ENCODE results near the gene PPEF2. TPM values are rescaled to one million over a fixed set of nuclear protein-coding genes. Genes with fewer than 3 reads are reported as not detected.

PPEF2 gene
- total RNA-seq, 1 donor from 2014 or later: not detected

DNA sequence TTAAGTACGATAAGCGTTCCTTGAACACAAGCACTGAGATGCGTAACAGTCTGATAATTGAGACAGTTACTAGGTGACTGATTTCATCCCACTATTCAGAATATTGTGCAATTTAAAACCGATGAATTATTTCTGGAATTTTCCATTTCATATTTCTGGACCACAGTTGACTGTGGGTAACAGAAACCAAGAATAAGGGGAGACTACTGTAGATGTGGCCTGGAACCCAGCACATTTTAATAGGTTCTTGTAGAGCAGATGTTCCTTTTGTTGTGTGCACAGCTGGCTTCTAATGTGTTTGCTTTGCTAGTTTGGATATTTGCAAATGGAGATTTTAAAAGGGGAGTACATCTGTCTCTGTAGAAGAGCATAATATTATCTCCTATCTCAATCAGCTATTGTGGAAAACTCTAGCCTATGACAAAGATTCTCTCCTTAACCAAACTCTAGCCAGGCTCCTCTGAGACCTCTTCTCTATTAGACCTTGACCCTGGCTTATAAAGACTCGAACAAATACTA lies 22.1 kb upstream of the PPEF2 start:
- no peak for FAIRE-seq
- Mint-ChIP-seq H3K27me3 (ENCODE audit: low read depth, unreplicated experiment) (no peaks in the 10 kb centered on the region), H3K4me3 (ENCODE audit: unreplicated experiment) (no peak overlapping the region), H3K4me1 (ENCODE audit: low read depth, unreplicated experiment) (no peaks in the 10 kb centered on the region), H3K27ac (ENCODE audit: unreplicated experiment) (no peak overlapping the region), H3K9me3 (ENCODE audit: unreplicated experiment) (no peaks in the 10 kb centered on the region), H3K36me3 (ENCODE audit: low read depth, unreplicated experiment) (peaks cover 42% of the 10 kb centered on the region)
- H3K4me3 ChIP-seq (ENCODE audit: insufficient read depth, low read depth, low read length): no peak overlapping the region
- no peaks in the 10 kb centered on the region for H3K36me3 ChIP-seq (ENCODE audit: insufficient read depth, low read length)
- H3K27me3 ChIP-seq (ENCODE audit: insufficient read depth, low read length): no peaks in the 10 kb centered on the region
- H3K9me3 ChIP-seq (ENCODE audit: insufficient read depth, low read depth, low read length): no peaks in the 10 kb centered on the region
- no peaks in the 10 kb centered on the region for H3K4me1 ChIP-seq (ENCODE audit: insufficient read depth, low read length)
- no peak overlapping the region for H2AFZ ChIP-seq (ENCODE audit: low read depth, low read length)
- no peaks in the 10 kb centered on the region for H3K79me2 ChIP-seq (ENCODE audit: insufficient read depth, low read length)
- DNase-seq (ENCODE audit: low read depth): no peak
- no peak overlapping the region for H3K4me2 ChIP-seq (ENCODE audit: low read length)
- no peak overlapping the region for H3K27ac ChIP-seq (ENCODE audit: low read depth, low read length)
- H4K20me1 ChIP-seq (ENCODE audit: insufficient read depth, low read length): no peaks in the 10 kb centered on the region
- TF ChIP-seq, protein P1, sequence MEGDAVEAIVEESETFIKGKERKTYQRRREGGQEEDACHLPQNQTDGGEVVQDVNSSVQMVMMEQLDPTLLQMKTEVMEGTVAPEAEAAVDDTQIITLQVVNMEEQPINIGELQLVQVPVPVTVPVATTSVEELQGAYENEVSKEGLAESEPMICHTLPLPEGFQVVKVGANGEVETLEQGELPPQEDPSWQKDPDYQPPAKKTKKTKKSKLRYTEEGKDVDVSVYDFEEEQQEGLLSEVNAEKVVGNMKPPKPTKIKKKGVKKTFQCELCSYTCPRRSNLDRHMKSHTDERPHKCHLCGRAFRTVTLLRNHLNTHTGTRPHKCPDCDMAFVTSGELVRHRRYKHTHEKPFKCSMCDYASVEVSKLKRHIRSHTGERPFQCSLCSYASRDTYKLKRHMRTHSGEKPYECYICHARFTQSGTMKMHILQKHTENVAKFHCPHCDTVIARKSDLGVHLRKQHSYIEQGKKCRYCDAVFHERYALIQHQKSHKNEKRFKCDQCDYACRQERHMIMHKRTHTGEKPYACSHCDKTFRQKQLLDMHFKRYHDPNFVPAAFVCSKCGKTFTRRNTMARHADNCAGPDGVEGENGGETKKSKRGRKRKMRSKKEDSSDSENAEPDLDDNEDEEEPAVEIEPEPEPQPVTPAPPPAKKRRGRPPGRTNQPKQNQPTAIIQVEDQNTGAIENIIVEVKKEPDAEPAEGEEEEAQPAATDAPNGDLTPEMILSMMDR (IDR thresholded peaks at IDR 0.05; ENCODE audit: insufficient read depth, low read depth, low read length): no peak
- no peak for TF ChIP-seq EZH2 (IDR thresholded peaks at IDR 0.05; ENCODE audit: insufficient read depth, low read length)
- no peak overlapping the region for H3K9ac ChIP-seq (ENCODE audit: low read length)

DNA sequence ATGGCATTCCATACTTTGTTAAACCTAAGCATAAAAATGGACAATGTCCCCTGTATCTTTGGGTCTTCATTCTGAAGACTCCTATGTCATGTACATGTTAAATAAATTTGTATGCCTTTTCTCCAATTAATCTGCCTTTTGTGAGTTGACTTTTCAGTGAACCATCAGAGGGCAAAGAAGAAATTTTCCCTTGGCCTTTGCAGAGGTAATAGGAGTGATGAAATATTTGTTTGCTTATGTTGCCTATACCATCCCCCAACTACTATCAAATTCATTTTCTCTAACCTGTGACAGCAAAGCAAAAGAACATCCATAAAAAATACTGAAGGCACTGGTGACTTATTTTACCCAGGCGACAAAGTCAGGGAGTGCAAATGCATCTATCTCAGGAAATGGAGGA lies 20.3 kb upstream of the PPEF2 start:
- no peak for FAIRE-seq
- H3K79me2 ChIP-seq (ENCODE audit: insufficient read depth, low read length): no peaks in the 10 kb centered on the region
- no peak overlapping the region for H3K9ac ChIP-seq (ENCODE audit: low read length)

DNA sequence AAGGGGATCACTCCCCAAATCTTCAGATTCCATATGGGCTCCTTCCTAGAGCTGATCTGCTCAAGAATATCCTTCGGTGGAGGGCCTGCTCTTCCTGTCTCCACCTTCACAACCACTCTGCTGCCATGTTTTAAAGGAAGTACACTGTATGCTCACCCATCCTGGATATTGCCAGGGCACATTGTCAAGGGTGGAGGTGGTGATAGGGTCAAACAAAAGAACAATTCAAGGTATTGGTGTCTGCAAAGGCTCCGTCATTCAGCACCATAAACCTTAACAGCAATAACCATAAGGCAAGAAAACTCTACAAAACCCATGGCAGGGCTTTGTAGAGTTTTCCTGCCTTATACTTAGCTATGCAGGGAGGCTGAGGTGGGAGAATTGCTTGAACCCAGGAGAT lies 19.7 kb upstream of the PPEF2 start:
- TF ChIP-seq, protein P1 (IDR thresholded peaks at IDR 0.05; ENCODE audit: insufficient read depth, low read depth, low read length): no peak
- TF ChIP-seq EZH2 (IDR thresholded peaks at IDR 0.05; ENCODE audit: insufficient read depth, low read length): no peak
- Mint-ChIP-seq H3K4me3 (ENCODE audit: unreplicated experiment) (no peak overlapping the region), H3K4me1 (ENCODE audit: low read depth, unreplicated experiment) (no peaks in the 10 kb centered on the region), H3K27ac (ENCODE audit: unreplicated experiment) (no peak overlapping the region), H3K36me3 (ENCODE audit: low read depth, unreplicated experiment) (peaks cover 41% of the 10 kb centered on the region), H3K27me3 (ENCODE audit: low read depth, unreplicated experiment) (no peaks in the 10 kb centered on the region), H3K9me3 (ENCODE audit: unreplicated experiment) (no peaks in the 10 kb centered on the region)
- H2AFZ ChIP-seq (ENCODE audit: low read depth, low read length): no peak overlapping the region
- no peak overlapping the region for H3K9ac ChIP-seq (ENCODE audit: low read length)
- H3K79me2 ChIP-seq (ENCODE audit: insufficient read depth, low read length): no peaks in the 10 kb centered on the region
- H3K4me1 ChIP-seq (ENCODE audit: insufficient read depth, low read length): no peaks in the 10 kb centered on the region
- FAIRE-seq: no peak
- H3K4me3 ChIP-seq (ENCODE audit: insufficient read depth, low read depth, low read length): no peak overlapping the region
- no peak overlapping the region for H3K4me2 ChIP-seq (ENCODE audit: low read length)
- no peaks in the 10 kb centered on the region for H3K9me3 ChIP-seq (ENCODE audit: insufficient read depth, low read depth, low read length)
- DNase-seq (ENCODE audit: low read depth): no peak
- no peaks in the 10 kb centered on the region for H3K36me3 ChIP-seq (ENCODE audit: insufficient read depth, low read length)
- no peak overlapping the region for H3K27ac ChIP-seq (ENCODE audit: low read depth, low read length)
- no peaks in the 10 kb centered on the region for H4K20me1 ChIP-seq (ENCODE audit: insufficient read depth, low read length)
- no peaks in the 10 kb centered on the region for H3K27me3 ChIP-seq (ENCODE audit: insufficient read depth, low read length)

More for the DNA sequence above, 20.3 kb upstream of the PPEF2 start:
- DNase-seq (ENCODE audit: low read depth): no peak
- no peak overlapping the region for H2AFZ ChIP-seq (ENCODE audit: low read depth, low read length)
- no peaks in the 10 kb centered on the region for H3K4me1 ChIP-seq (ENCODE audit: insufficient read depth, low read length)
- Mint-ChIP-seq H3K27ac (ENCODE audit: unreplicated experiment) (no peak overlapping the region), H3K9me3 (ENCODE audit: unreplicated experiment) (no peaks in the 10 kb centered on the region), H3K36me3 (ENCODE audit: low read depth, unreplicated experiment) (peaks cover 41% of the 10 kb centered on the region), H3K4me3 (ENCODE audit: unreplicated experiment) (no peak overlapping the region), H3K27me3 (ENCODE audit: low read depth, unreplicated experiment) (no peaks in the 10 kb centered on the region), H3K4me1 (ENCODE audit: low read depth, unreplicated experiment) (no peaks in the 10 kb centered on the region)
- H3K4me3 ChIP-seq (ENCODE audit: insufficient read depth, low read depth, low read length): no peak overlapping the region
- no peaks in the 10 kb centered on the region for H3K36me3 ChIP-seq (ENCODE audit: insufficient read depth, low read length)
- H4K20me1 ChIP-seq (ENCODE audit: insufficient read depth, low read length): no peaks in the 10 kb centered on the region
- H3K27me3 ChIP-seq (ENCODE audit: insufficient read depth, low read length): no peaks in the 10 kb centered on the region
- H3K9me3 ChIP-seq (ENCODE audit: insufficient read depth, low read depth, low read length): no peaks in the 10 kb centered on the region
- H3K4me2 ChIP-seq (ENCODE audit: low read length): no peak overlapping the region
- no peak for TF ChIP-seq EZH2 (IDR thresholded peaks at IDR 0.05; ENCODE audit: insufficient read depth, low read length)
- TF ChIP-seq, protein P1 (IDR thresholded peaks at IDR 0.05; ENCODE audit: insufficient read depth, low read depth, low read length): no peak
- no peak overlapping the region for H3K27ac ChIP-seq (ENCODE audit: low read depth, low read length)

All from astrocyte (in vitro differentiated cells and primary cell).